ENCODE data around the gene RAD51.

DNA sequence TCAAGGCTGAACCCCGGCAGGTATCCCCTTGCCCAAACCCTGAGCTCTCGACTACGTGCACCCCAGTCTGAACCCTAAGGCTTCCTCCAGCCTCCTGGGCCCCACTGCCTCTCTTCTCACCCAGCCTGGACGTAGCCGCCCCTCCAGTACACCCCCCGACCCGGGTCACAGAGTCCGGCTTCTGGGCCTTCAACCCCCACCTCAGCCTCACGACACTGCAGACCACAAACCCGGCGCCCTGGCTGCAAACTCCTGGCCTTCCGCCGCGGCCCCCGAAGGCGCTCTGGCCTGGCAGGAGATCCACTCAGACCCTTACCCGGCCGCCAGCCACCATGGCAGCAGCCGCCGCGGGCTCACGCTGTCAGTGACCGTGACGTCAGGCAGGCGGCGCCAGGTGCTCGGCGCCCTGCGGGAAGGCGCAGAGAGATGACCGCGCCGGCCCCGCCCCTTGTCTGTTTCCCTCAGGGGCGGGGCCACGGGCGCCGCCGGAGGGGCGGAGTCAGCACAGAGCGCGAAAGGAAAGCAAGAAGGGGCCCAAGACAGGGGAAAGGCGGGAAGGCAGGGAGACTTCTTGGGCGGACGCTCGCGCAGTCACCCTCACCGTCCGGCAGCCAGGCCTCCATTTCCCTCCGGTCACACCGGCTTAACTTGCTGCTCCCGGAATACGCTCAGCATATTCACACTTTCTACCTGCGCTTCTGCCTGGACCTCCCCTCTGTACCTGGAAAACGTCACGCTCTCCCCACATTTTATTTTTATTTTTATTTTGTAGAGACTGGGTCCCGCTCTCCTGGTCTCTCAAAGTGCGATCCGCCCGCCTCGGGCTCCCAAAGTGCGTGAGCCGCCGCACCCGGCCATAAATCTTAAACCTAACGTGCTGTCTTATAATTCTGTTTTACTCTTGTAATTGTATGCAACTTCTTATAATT lies 60.2 kb downstream of the RAD51 start, which contains the start of gene RMDN3:
- TF ChIP-seq, protein P1, sequence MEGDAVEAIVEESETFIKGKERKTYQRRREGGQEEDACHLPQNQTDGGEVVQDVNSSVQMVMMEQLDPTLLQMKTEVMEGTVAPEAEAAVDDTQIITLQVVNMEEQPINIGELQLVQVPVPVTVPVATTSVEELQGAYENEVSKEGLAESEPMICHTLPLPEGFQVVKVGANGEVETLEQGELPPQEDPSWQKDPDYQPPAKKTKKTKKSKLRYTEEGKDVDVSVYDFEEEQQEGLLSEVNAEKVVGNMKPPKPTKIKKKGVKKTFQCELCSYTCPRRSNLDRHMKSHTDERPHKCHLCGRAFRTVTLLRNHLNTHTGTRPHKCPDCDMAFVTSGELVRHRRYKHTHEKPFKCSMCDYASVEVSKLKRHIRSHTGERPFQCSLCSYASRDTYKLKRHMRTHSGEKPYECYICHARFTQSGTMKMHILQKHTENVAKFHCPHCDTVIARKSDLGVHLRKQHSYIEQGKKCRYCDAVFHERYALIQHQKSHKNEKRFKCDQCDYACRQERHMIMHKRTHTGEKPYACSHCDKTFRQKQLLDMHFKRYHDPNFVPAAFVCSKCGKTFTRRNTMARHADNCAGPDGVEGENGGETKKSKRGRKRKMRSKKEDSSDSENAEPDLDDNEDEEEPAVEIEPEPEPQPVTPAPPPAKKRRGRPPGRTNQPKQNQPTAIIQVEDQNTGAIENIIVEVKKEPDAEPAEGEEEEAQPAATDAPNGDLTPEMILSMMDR (IDR thresholded peaks at IDR 0.05): peak in 3 of 4 experiments; percentile 22 to 64 (median 35)
- peak; percentile 60 to 71 for TF ChIP-seq POLR2A (IDR thresholded peaks at IDR 0.05)
